Activated CD8-positive, alpha-beta memory T cell treated with anti-CD3 and anti-CD28 coated beads, Interleukin-2, amount 10 ng/mL, durations not matched to agents 7 days and 5 days (primary cell): Measurements from ENCODE around the gene GABRG3. TPM values are rescaled to one million over a fixed set of nuclear protein-coding genes. Genes with fewer than 3 reads are reported as not detected.
"Not testable (repeated sequence)": the region's sequence is repeated elsewhere in the genome, so short reads cannot be mapped to it uniquely, and the experiment has no call there.

Experiments used
- ATAC-seq: fragments of 150-1000 bp; cut with Tn5 transposase; one replicate; pipeline ENCODE4 v1.10.0; 2021; ENCODE audit warnings: moderate library complexity
- CTCF ChIA-PET: fragments of 350-600 bp; sonication (Branson Sonifier 250); formaldehyde crosslinking; loops from one replicate; lab custom pipeline; 2021; ENCODE audit warnings: antibody characterized with exemption; lab: Charles Lee
- DNase-seq: peaks from one replicate; pipeline ENCODE4 v3.0.0-alpha.2; 2020
- H3K27ac Mint-ChIP-seq: one replicate; pipeline ENCODE4 v1.8.0; 2021; ENCODE audit warnings: mild to moderate bottlenecking, mixed read lengths
- H3K27me3 Mint-ChIP-seq: one replicate; pipeline ENCODE4 v1.8.0; 2021; ENCODE audit warnings: mixed read lengths
- H3K36me3 Mint-ChIP-seq: one replicate; pipeline ENCODE4 v1.8.0; 2021; ENCODE audit warnings: mild to moderate bottlenecking, mixed read lengths
- H3K4me1 Mint-ChIP-seq: one replicate; pipeline ENCODE4 v1.8.0; 2021; ENCODE audit warnings: mixed read lengths
- H3K4me3 Mint-ChIP-seq: one replicate; pipeline ENCODE4 v1.8.0; 2021; ENCODE audit warnings: mild to moderate bottlenecking, moderate library complexity, mixed read lengths
- H3K9me3 Mint-ChIP-seq: one replicate; pipeline ENCODE4 v1.8.0; 2022; ENCODE audit warnings: low read depth, mixed read lengths
- total RNA-seq, 2 experiments: library from RNA; stranded (reverse); gene quantifications; one replicate each; pipeline ENCODE4 v1.2.3, GENCODE V29; 2021

The GABRG3 gene
- total RNA-seq, 2 experiments from 2014 or later: not detected

GRCh38 chr15:26967719-26968269 lies 3.2 kb upstream of the GABRG3 start:
- no peak for DNase-seq
- H3K9me3 Mint-ChIP-seq: no peaks in the 10 kb centered on the region
- CTCF ChIA-PET: no interaction called here

GRCh38 chr15:26968806-26969205 lies 2.2 kb upstream of the GABRG3 start:
- ATAC-seq: no peak
- H3K27me3 Mint-ChIP-seq: peaks cover 12% of the 10 kb centered on the region

More at GRCh38 chr15:26967719-26968269, 3.2 kb upstream of the GABRG3 start:
- Mint-ChIP-seq H3K4me1 (no peaks in the 10 kb centered on the region), H3K4me3 (no peak overlapping the region), H3K36me3 (no peaks in the 10 kb centered on the region), H3K27ac (no peak overlapping the region), H3K27me3 (peaks cover 12% of the 10 kb centered on the region)
- no peak for ATAC-seq

GRCh38 chr15:26971271-26972018 lies 464 bp downstream of the GABRG3 start:
- CTCF ChIA-PET: no interaction called here
- no peak for DNase-seq
- Mint-ChIP-seq H3K4me1 (no peaks in the 10 kb centered on the region), H3K36me3 (no peaks in the 10 kb centered on the region), H3K27ac (no peak overlapping the region), H3K27me3 (peaks cover 12% of the 10 kb centered on the region), H3K9me3 (no peaks in the 10 kb centered on the region), H3K4me3 (no peak overlapping the region)
- ATAC-seq: no peak

More at GRCh38 chr15:26968806-26969205, 2.2 kb upstream of the GABRG3 start:
- Mint-ChIP-seq H3K27ac (no peak overlapping the region), H3K9me3 (no peaks in the 10 kb centered on the region), H3K4me3 (no peak overlapping the region), H3K36me3 (no peaks in the 10 kb centered on the region), H3K4me1 (no peaks in the 10 kb centered on the region)
- no peak for DNase-seq
- CTCF ChIA-PET: no interaction called here

GRCh38 chr15:26972636-26973035 lies 1.7 kb downstream of the GABRG3 start:
- DNase-seq (no peak), ATAC-seq (no peak)
- Mint-ChIP-seq H3K27ac (no peak overlapping the region), H3K4me3 (no peak overlapping the region), H3K4me1 (no peaks in the 10 kb centered on the region), H3K27me3 (peaks cover 12% of the 10 kb centered on the region), H3K36me3 (no peaks in the 10 kb centered on the region), H3K9me3 (no peaks in the 10 kb centered on the region)
- CTCF ChIA-PET: no interaction called here

GRCh38 chr15:26974120-26974780 lies 3.3 kb downstream of the GABRG3 start:
- Mint-ChIP-seq H3K27ac (no peak overlapping the region), H3K4me1 (no peaks in the 10 kb centered on the region), H3K36me3 (no peaks in the 10 kb centered on the region), H3K4me3 (no peak overlapping the region), H3K9me3 (peaks cover 4% of the 10 kb centered on the region), H3K27me3 (peaks cover 12% of the 10 kb centered on the region)
- DNase-seq: no peak
- ATAC-seq: no peak
- CTCF ChIA-PET: no interaction called here

GRCh38 chr15:26981492-26981891 lies 10.5 kb downstream of the GABRG3 start:
- CTCF ChIA-PET: no interaction called here
- Mint-ChIP-seq H3K27ac (no peak overlapping the region), H3K4me3 (no peak overlapping the region)

GRCh38 chr15:26983822-26984221 lies 12.8 kb downstream of the GABRG3 start:
- DNase-seq (no peak), ATAC-seq (no peak)
- H3K27me3 Mint-ChIP-seq: no peaks in the 10 kb centered on the region
- CTCF ChIA-PET: no interaction called here
- no peaks in the 10 kb centered on the region for H3K36me3 Mint-ChIP-seq
- H3K9me3 Mint-ChIP-seq: peaks cover 11% of the 10 kb centered on the region
- no peak overlapping the region for H3K27ac Mint-ChIP-seq
- H3K4me1 Mint-ChIP-seq: no peaks in the 10 kb centered on the region
- no peak overlapping the region for H3K4me3 Mint-ChIP-seq

More at GRCh38 chr15:26981492-26981891, 10.5 kb downstream of the GABRG3 start:
- Mint-ChIP-seq H3K36me3 (no peaks in the 10 kb centered on the region), H3K9me3 (peaks cover 8% of the 10 kb centered on the region), H3K4me1 (no peaks in the 10 kb centered on the region), H3K27me3 (no peaks in the 10 kb centered on the region)
- ATAC-seq: no peak
- DNase-seq: no peak

GRCh38 chr15:26985050-26985449 lies 14.1 kb downstream of the GABRG3 start:
- Mint-ChIP-seq H3K27me3 (no peaks in the 10 kb centered on the region), H3K4me1 (no peaks in the 10 kb centered on the region), H3K27ac (no peak overlapping the region), H3K36me3 (no peaks in the 10 kb centered on the region), H3K4me3 (no peak overlapping the region), H3K9me3 (peaks cover 10% of the 10 kb centered on the region)
- ATAC-seq (no peak), DNase-seq (no peak)
- CTCF ChIA-PET: no interaction called here

- Mint-ChIP-seq H3K27ac (no peak overlapping the region), H3K27me3 (no peaks in the 10 kb centered on the region)
- no peak for ATAC-seq
Observed at GRCh38 chr15:26996250-26996649, 25.3 kb downstream of the GABRG3 start.

GRCh38 chr15:27003003-27003402 lies 32.0 kb downstream of the GABRG3 start:
- H3K4me3 Mint-ChIP-seq, ATAC-seq, H3K4me1 Mint-ChIP-seq, H3K9me3 Mint-ChIP-seq, DNase-seq, CTCF ChIA-PET, H3K27ac Mint-ChIP-seq, H3K36me3 Mint-ChIP-seq, H3K27me3 Mint-ChIP-seq: not testable (repeated sequence)

More at GRCh38 chr15:26996250-26996649, 25.3 kb downstream of the GABRG3 start:
- Mint-ChIP-seq H3K36me3 (no peaks in the 10 kb centered on the region), H3K9me3 (peaks cover 4% of the 10 kb centered on the region), H3K4me3 (no peak overlapping the region), H3K4me1 (no peaks in the 10 kb centered on the region)
- DNase-seq: no peak
- CTCF ChIA-PET: no interaction called here

GRCh38 chr15:27004226-27004625 lies 33.2 kb downstream of the GABRG3 start:
- not testable (repeated sequence) for H3K4me3 Mint-ChIP-seq, H3K27ac Mint-ChIP-seq, H3K9me3 Mint-ChIP-seq

GRCh38 chr15:27017168-27017809 lies 46.3 kb downstream of the GABRG3 start:
- Mint-ChIP-seq H3K9me3 (peaks cover 2% of the 10 kb centered on the region), H3K27ac (no peak overlapping the region), H3K36me3 (no peaks in the 10 kb centered on the region), H3K4me3 (no peak overlapping the region), H3K27me3 (no peaks in the 10 kb centered on the region), H3K4me1 (no peaks in the 10 kb centered on the region)
- ATAC-seq: no peak
- CTCF ChIA-PET: interaction anchor here (1.7 kb wide), 1 partner anchor 126 kb away, joined by 5 read pairs; no protein-coding TSS in a partner anchor
- DNase-seq: peak; percentile 61

More at GRCh38 chr15:27004226-27004625, 33.2 kb downstream of the GABRG3 start:
- H3K4me1 Mint-ChIP-seq, H3K36me3 Mint-ChIP-seq, ATAC-seq, CTCF ChIA-PET, DNase-seq, H3K27me3 Mint-ChIP-seq: not testable (repeated sequence)

GRCh38 chr15:27019687-27020086 lies 48.7 kb downstream of the GABRG3 start:
- Mint-ChIP-seq H3K36me3 (no peaks in the 10 kb centered on the region), H3K27ac (no peak overlapping the region), H3K27me3 (no peaks in the 10 kb centered on the region), H3K4me3 (no peak overlapping the region), H3K9me3 (peaks cover 2% of the 10 kb centered on the region), H3K4me1 (no peaks in the 10 kb centered on the region)
- CTCF ChIA-PET: no interaction called here
- DNase-seq (no peak), ATAC-seq (no peak)
